Tibial nerve (tissue), 4 donors: ENCODE data around the gene ATP6V1C2.

Experiments used
- EP300 ChIP-seq, 2 donors: sonication (generic); formaldehyde crosslinking; IDR thresholded peaks; one replicate each; pipeline ENCODE4 v1.6.1; 2017; ENCODE audit warnings: antibody characterized with exemption in 2 of 2, mild to moderate bottlenecking in 1 of 2
- POLR2A ChIP-seq, 2 donors: fragments of 450-650 bp; IDR thresholded peaks; one replicate each; pipeline ENCODE4 v1.6.1; 2017; ENCODE audit warnings: antibody characterized with exemption in 2 of 2, mild to moderate bottlenecking in 2 of 2, moderate library complexity in 2 of 2
- TF ChIP-seq, protein P1 (sequence below), 5 experiments: fragments of 200-600 bp in 3 of 5; fragments of 450-650 bp in 2 of 5; sonication (generic) in 3 of 5; IDR thresholded peaks; one replicate each; pipeline ENCODE4 v1.5.1; 2016 to 2019; ENCODE audit warnings: antibody characterized with exemption in 5 of 5, mild to moderate bottlenecking in 3 of 5, moderate library complexity in 2 of 5

DNA sequence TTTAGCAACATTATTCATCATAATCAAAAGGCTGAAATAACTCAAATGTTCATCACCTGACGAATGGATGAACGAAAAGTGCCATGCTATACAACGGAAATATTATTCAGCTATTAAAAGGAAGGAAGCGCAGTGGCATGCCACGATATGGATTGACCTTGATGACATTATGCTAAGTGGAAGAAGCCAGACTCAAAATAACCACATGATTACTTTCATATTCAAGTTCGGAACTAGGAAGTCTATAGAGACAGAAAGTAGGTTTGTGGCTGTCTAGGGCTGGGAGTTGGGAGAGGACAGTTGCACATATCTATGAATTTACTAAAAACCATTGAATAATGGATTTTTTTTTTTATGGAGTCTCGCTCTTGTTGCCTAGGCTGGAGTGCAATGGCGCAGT, 104.6 kb downstream of the ATP6V1C2 start:
- TF ChIP-seq, protein P1, sequence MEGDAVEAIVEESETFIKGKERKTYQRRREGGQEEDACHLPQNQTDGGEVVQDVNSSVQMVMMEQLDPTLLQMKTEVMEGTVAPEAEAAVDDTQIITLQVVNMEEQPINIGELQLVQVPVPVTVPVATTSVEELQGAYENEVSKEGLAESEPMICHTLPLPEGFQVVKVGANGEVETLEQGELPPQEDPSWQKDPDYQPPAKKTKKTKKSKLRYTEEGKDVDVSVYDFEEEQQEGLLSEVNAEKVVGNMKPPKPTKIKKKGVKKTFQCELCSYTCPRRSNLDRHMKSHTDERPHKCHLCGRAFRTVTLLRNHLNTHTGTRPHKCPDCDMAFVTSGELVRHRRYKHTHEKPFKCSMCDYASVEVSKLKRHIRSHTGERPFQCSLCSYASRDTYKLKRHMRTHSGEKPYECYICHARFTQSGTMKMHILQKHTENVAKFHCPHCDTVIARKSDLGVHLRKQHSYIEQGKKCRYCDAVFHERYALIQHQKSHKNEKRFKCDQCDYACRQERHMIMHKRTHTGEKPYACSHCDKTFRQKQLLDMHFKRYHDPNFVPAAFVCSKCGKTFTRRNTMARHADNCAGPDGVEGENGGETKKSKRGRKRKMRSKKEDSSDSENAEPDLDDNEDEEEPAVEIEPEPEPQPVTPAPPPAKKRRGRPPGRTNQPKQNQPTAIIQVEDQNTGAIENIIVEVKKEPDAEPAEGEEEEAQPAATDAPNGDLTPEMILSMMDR (IDR thresholded peaks at IDR 0.05): no peak
- TF ChIP-seq POLR2A (IDR thresholded peaks at IDR 0.05) (no peak), EP300 (IDR thresholded peaks at IDR 0.05) (no peak)
